GM12878 (cell line): Measurements from ENCODE around the gene SLC4A8. TPM values are rescaled to one million over a fixed set of nuclear protein-coding genes. Genes with fewer than 3 reads are reported as not detected.

Source experiments
- ATAC-seq: fragments of 200-7000 bp; cut with Tn5 transposase; 3 replicates; pipeline ENCODE4 v1.9.1; 2020; ENCODE audit warnings: mild to moderate bottlenecking, moderate library complexity
- BruUV-seq: library from RNA; stranded (reverse); fragments of 400-500 nt; replicated peaks from 2 replicates; lab custom pipeline; 2021; lab: Mats Ljungman, UMichigan
- CTCF ChIA-PET: fragments of 300-600 bp; sonication (Branson Sonifier 250); formaldehyde crosslinking; extraction: SDS; loops from one replicate; lab custom pipeline; 2021; ENCODE audit warnings: inconsistent platforms; lab: Yijun Ruan, JAX
- POLR2A ChIA-PET: fragments of 350-600 bp; formaldehyde crosslinking; extraction: SDS; loops from one replicate; lab custom pipeline; 2021; ENCODE audit warnings: inconsistent platforms; lab: Charles Lee
- RAD21 ChIA-PET: fragments of 300-600 bp; sonication (Branson Sonifier 250); formaldehyde crosslinking; loops from one replicate; lab custom pipeline; 2023; ENCODE audit warnings: antibody characterized with exemption; ENCODE audit not compliant: unreplicated experiment; lab: Charles Lee
- SMC1A ChIA-PET: fragments of 300-600 bp; sonication (Branson Sonifier 250); formaldehyde crosslinking; loops from one replicate; lab custom pipeline; 2023; ENCODE audit not compliant: unreplicated experiment, uncharacterized antibody; lab: Charles Lee
- DNase-seq: peaks from one replicate; pipeline ENCODE4 v3.0.0-alpha.2; 2011; ENCODE audit warnings: low read depth, low spot score
- FAIRE-seq: peaks from 3 replicates; lab custom pipeline; 2011; peaks lifted over from hg19 to GRCh38; lab: Jason Lieb, UNC
- H2AFZ ChIP-seq: 2 replicates; pipeline ENCODE4 v1.6.0; 2011; ENCODE audit warnings: low read depth, low read length, control low read depth; ENCODE audit not compliant: control insufficient read depth
- H3K27ac ChIP-seq: 2 replicates; pipeline ENCODE4 v1.5.1; 2011; ENCODE audit warnings: control low read depth; ENCODE audit not compliant: control insufficient read depth, insufficient read depth
- H3K27me3 ChIP-seq, 2 experiments: replicated peaks in 1 of 2; 2 replicates each; pipeline versions ENCODE4 v1.6.0 to v1.6.1; 2011; ENCODE audit warnings: low read length in 1 of 2; ENCODE audit not compliant: control insufficient read depth in 2 of 2, insufficient read depth in 2 of 2
- H3K36me3 ChIP-seq, 2 experiments: 2 replicates each; pipeline ENCODE4 v1.5.1; 2011; ENCODE audit warnings: low read length in 1 of 2; ENCODE audit not compliant: control insufficient read depth in 2 of 2, insufficient read depth in 2 of 2
- H3K4me1 ChIP-seq: 2 replicates; pipeline ENCODE4 v1.6.1; 2011; ENCODE audit warnings: mild to moderate bottlenecking, low read length, moderate library complexity, mixed read lengths; ENCODE audit not compliant: control insufficient read depth, insufficient read depth
- H3K4me2 ChIP-seq: 2 replicates; pipeline ENCODE4 v1.6.0; 2011; ENCODE audit warnings: control low read depth; ENCODE audit not compliant: control insufficient read depth, insufficient read depth
- H3K4me3 ChIP-seq: fragments of 200-600 bp; sonication (generic); 2 replicates; pipeline ENCODE4 v1.5.1; 2016
- H3K79me2 ChIP-seq: 2 replicates; pipeline ENCODE4 v1.6.0; 2011; ENCODE audit warnings: low read length; ENCODE audit not compliant: control insufficient read depth, insufficient read depth
- H3K9ac ChIP-seq: 2 replicates; pipeline ENCODE4 v1.8.0; 2011; ENCODE audit warnings: low read length, control low read depth, mixed read lengths; ENCODE audit not compliant: control insufficient read depth, insufficient read depth
- H3K9me3 ChIP-seq: replicated peaks from 3 replicates; pipeline ENCODE4 v1.5.1; 2011; ENCODE audit warnings: mild to moderate bottlenecking, low read length; ENCODE audit not compliant: control insufficient read depth, insufficient read depth
- H4K20me1 ChIP-seq: 2 replicates; pipeline ENCODE4 v1.6.0; 2011; ENCODE audit not compliant: control insufficient read depth, insufficient read depth
- BCL11A ChIP-seq: IDR thresholded peaks from 2 replicates; pipeline ENCODE4 v1.6.1; 2011; ENCODE audit warnings: low read depth, low read length
- BRCA1 ChIP-seq: IDR thresholded peaks from 2 replicates; pipeline ENCODE4 v1.6.1; 2011; ENCODE audit warnings: low read depth, low read length, improper control_type of control experiment
- FOXK2 ChIP-seq: fragments of 450-650 bp; IDR thresholded peaks from 2 replicates; pipeline ENCODE4 v1.6.1; 2017; ENCODE audit warnings: mild to moderate bottlenecking, moderate library complexity
- HDAC2 ChIP-seq: fragments of 200-600 bp; sonication (generic); IDR thresholded peaks from 2 replicates; pipeline ENCODE4 v1.6.1; 2017
- NBN ChIP-seq: fragments of 450-650 bp; IDR thresholded peaks from 2 replicates; pipeline ENCODE4 v1.6.1; 2016
- RAD21 ChIP-seq: IDR thresholded peaks from 2 replicates; pipeline ENCODE4 v1.6.1; 2011; ENCODE audit warnings: mild to moderate bottlenecking, low read depth, low read length, moderate library complexity; ENCODE audit not compliant: insufficient read depth
- SIX5 ChIP-seq: IDR thresholded peaks from 2 replicates; pipeline ENCODE4 v1.6.1; 2011; ENCODE audit warnings: mild to moderate bottlenecking, low read depth, low read length, moderate library complexity; ENCODE audit not compliant: severe bottlenecking
- STAT3 ChIP-seq: IDR thresholded peaks from 2 replicates; pipeline ENCODE4 v1.6.1; 2011; ENCODE audit warnings: low read depth, low read length, improper control_type of control experiment
- WGBS: methylation state at CpG from one replicate; pipeline ENCODE4 v1.1.6; 2016; ENCODE audit warnings: low lambda C conversion rate; ENCODE audit not compliant: insufficient replicate concordance, insufficient coverage; ENCODE audit errors: missing lambda C conversion rate; 5-methylcytosine and 5-hydroxymethylcytosine counted together
- in situ Hi-C: fragments of 300-500 bp; cut with MboI; formaldehyde crosslinking; loops from 9 replicates; pipeline ENCODE4 v1.14.3; 2018; ENCODE audit warnings: mixed read lengths
- intact Hi-C: fragments of 100-400 bp; cut with micrococcal nuclease; formaldehyde crosslinking; loops from one replicate; pipeline ENCODE4 v1.14.2; 2022; ENCODE audit not compliant: unreplicated experiment
- polyA plus RNA-seq, 11 experiments: library from polyadenylated mRNA; depleted of rRNA in 4 of 11; unstranded in 6 of 11; stranded (reverse) in 5 of 11; fragments of >200 nt; fragmentation: Nextera tagmentation in 4 of 11; fragmentation: Illumina TruSeq in 1 of 11; extraction: Ambion mirVana in 4 of 11; extraction: Trizol in 1 of 11; gene quantifications; 1 replicate in 1 of 11; 2 replicates in 10 of 11; pipeline versions ENCODE4 v1.2.1 to v1.2.3, GENCODE V29; 2011 to 2016; ENCODE audit warnings: inconsistent platforms in 2 of 11, missing spikeins in 2 of 11, low read depth in 1 of 11
- total RNA-seq, 4 experiments: library from RNA; depleted of rRNA in 3 of 4; stranded (reverse); fragments of >200 nt in 3 of 4; fragmentation: Illumina TruSeq in 1 of 4; extraction: Trizol in 1 of 4; gene quantifications; 2 replicates each; pipeline versions ENCODE4 v1.2.1 to v1.2.3, GENCODE V29; 2013 to 2021
- TF ChIP-seq, protein P1 (sequence below): IDR thresholded peaks from 2 replicates; pipeline ENCODE4 v1.6.1; 2012; ENCODE audit warnings: low read depth, low read length, improper control_type of control experiment
- TF ChIP-seq, protein P2 (sequence below): IDR thresholded peaks from 2 replicates; pipeline ENCODE4 v1.6.1; 2011; ENCODE audit warnings: low read depth, low read length, improper control_type of control experiment, borderline replicate concordance

The SLC4A8 gene
- total and polyA plus RNA-seq, 10 of the 15 experiments (the other 5 are each of a cell fraction or from before 2014, with no cell fraction given), result 1.4 to 7.7 (median 3.7) TPM

- TF ChIP-seq FOXK2, result no peak
- TF ChIP-seq RAD21, result no peak
- TF ChIP-seq BCL11A, result no peak
- TF ChIP-seq, protein P1, sequence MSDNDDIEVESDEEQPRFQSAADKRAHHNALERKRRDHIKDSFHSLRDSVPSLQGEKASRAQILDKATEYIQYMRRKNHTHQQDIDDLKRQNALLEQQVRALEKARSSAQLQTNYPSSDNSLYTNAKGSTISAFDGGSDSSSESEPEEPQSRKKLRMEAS, result no peak
- no peak for TF ChIP-seq NBN
- no peak for TF ChIP-seq BRCA1
- TF ChIP-seq, protein P2, sequence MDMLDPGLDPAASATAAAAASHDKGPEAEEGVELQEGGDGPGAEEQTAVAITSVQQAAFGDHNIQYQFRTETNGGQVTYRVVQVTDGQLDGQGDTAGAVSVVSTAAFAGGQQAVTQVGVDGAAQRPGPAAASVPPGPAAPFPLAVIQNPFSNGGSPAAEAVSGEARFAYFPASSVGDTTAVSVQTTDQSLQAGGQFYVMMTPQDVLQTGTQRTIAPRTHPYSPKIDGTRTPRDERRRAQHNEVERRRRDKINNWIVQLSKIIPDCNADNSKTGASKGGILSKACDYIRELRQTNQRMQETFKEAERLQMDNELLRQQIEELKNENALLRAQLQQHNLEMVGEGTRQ, result no peak
Observed at GRCh38 chr12:51508285-51508684, 83.7 kb downstream of the SLC4A8 start (continued).

- SMC1A ChIA-PET, result no interaction called here
- Histone ChIP-seq H3K27ac (no peak overlapping the region), H3K9ac (no peak overlapping the region)
- no peak for TF ChIP-seq STAT3
- no peak for TF ChIP-seq HDAC2
- TF ChIP-seq SIX5, result no peak
- TF ChIP-seq, all 136 proteins: peak for 0
- ChIA-PET RAD21 (no interaction called here), CTCF (no interaction called here), POLR2A (interaction anchor here (0.6 kb wide), 1 partner anchor 18 kb away, joined by 3 read pairs; no protein-coding TSS in a partner anchor)
- WGBS, result 93% methylated on average over 7 of the region's 7 CpGs
- BruUV-seq, result no TSS peak
- FAIRE-seq (no peak), ATAC-seq (no peak), DNase-seq (no peak)
- intact Hi-C loops (no loop called here), in situ Hi-C loops (no loop called here)
- no peak overlapping the region for H3K4me2 ChIP-seq
- no peak overlapping the region for H2AFZ ChIP-seq
- no peaks in the 10 kb centered on the region for H3K27me3 ChIP-seq
- no peak overlapping the region for H3K4me3 ChIP-seq
- no peaks in the 10 kb centered on the region for H3K79me2 ChIP-seq
- no peaks in the 10 kb centered on the region for H4K20me1 ChIP-seq
- H3K4me1 ChIP-seq, result no peaks in the 10 kb centered on the region
- H3K9me3 ChIP-seq, result no peaks in the 10 kb centered on the region
- H3K36me3 ChIP-seq, result no peaks in the 10 kb centered on the region
Observed at GRCh38 chr12:51511546-51512260, 87.1 kb downstream of the SLC4A8 start.
